Neural cell (in vitro differentiated cells): ENCODE measurements around the gene RGS6. TPM values are rescaled to one million over a fixed set of nuclear protein-coding genes. Genes with fewer than 3 reads are reported as not detected.

Experiments used
- H2AFZ ChIP-seq: fragments of 200-600, 300-800 bp; sonication (generic), shearing (Covaris generic); 2 replicates; pipeline ENCODE4 v1.6.0; 2014; ENCODE audit warnings: low read depth, mild to moderate bottlenecking, antibody characterized with exemption, low read length, moderate library complexity
- H3F3A ChIP-seq: fragments of 200-600 bp; shearing (Covaris generic); 2 replicates; pipeline ENCODE4 v1.6.1; 2016; ENCODE audit warnings: mild to moderate bottlenecking, moderate library complexity, mixed read lengths, antibody characterized with exemption, low read length; ENCODE audit not compliant: insufficient read depth, poor library complexity, severe bottlenecking
- H3K27ac ChIP-seq: fragments of 200-600, 300-800 bp; sonication (generic), shearing (Covaris generic); 2 replicates; pipeline ENCODE4 v1.5.1; 2014; ENCODE audit warnings: mild to moderate bottlenecking, low read length, moderate library complexity
- H3K27me3 ChIP-seq: fragments of 300-800, 200-600 bp; sonication (generic), shearing (Covaris generic); 2 replicates; pipeline ENCODE4 v1.6.0; 2014; ENCODE audit warnings: mild to moderate bottlenecking, low read depth, low read length, moderate library complexity; ENCODE audit not compliant: insufficient read depth
- H3K36me3 ChIP-seq: fragments of 300-800, 200-600 bp; sonication (generic), shearing (Covaris generic); 2 replicates; pipeline ENCODE4 v1.5.1; 2014; ENCODE audit warnings: mild to moderate bottlenecking, antibody characterized with exemption, low read length, moderate library complexity; ENCODE audit not compliant: insufficient read depth
- H3K4me2 ChIP-seq: fragments of 300-800, 200-600 bp; sonication (generic), shearing (Covaris generic); 2 replicates; pipeline ENCODE4 v1.6.0; 2014; ENCODE audit warnings: mild to moderate bottlenecking, low read length
- H3K4me3 ChIP-seq: fragments of 300-800, 200-600 bp; sonication (generic), shearing (Covaris generic); 2 replicates; pipeline ENCODE4 v1.5.1; 2014; ENCODE audit warnings: mild to moderate bottlenecking, low read length, moderate library complexity
- H3K79me2 ChIP-seq: fragments of 200-600 bp; shearing (Covaris generic); replicated peaks from 2 replicates; pipeline ENCODE4 v1.6.0; 2014; ENCODE audit warnings: mild to moderate bottlenecking, low read length, moderate library complexity; ENCODE audit not compliant: insufficient read depth
- H3K9ac ChIP-seq: fragments of 300-800, 200-600 bp; sonication (generic), shearing (Covaris generic); 2 replicates; pipeline ENCODE4 v1.6.1; 2016; ENCODE audit warnings: mild to moderate bottlenecking, low read length, mixed read lengths
- H3K9me2 ChIP-seq: fragments of 200-600 bp; shearing (Covaris generic); 2 replicates; pipeline ENCODE4 v1.6.1; 2016; ENCODE audit warnings: mild to moderate bottlenecking, low read length, mixed read lengths; ENCODE audit not compliant: insufficient read depth
- H3K9me3 ChIP-seq: fragments of 200-600, 300-800 bp; sonication (generic), shearing (Covaris generic); 2 replicates; pipeline ENCODE4 v1.6.1; 2016; ENCODE audit warnings: mild to moderate bottlenecking, mixed run types, low read length, moderate library complexity, mixed read lengths
- H4K20me1 ChIP-seq: fragments of 200-600 bp; shearing (Covaris generic); 2 replicates; pipeline ENCODE4 v1.6.1; 2016; ENCODE audit warnings: mild to moderate bottlenecking, mixed run types; ENCODE audit not compliant: insufficient read depth
- CTCF ChIP-seq: fragments of 450-650 bp; IDR thresholded peaks from 2 replicates; pipeline ENCODE4 v1.5.1; 2014; ENCODE audit warnings: antibody characterized with exemption, mild to moderate bottlenecking, moderate library complexity; ENCODE audit not compliant: poor library complexity, severe bottlenecking
- EP300 ChIP-seq: fragments of 450-650 bp; conservative IDR thresholded peaks from 2 replicates; pipeline ENCODE4 v1.6.1; 2014; ENCODE audit warnings: antibody characterized with exemption, mild to moderate bottlenecking, moderate library complexity; ENCODE audit not compliant: poor library complexity, severe bottlenecking
- EZH2 ChIP-seq: fragments of 200-600, 300-800 bp; shearing (Covaris generic), sonication (generic); IDR thresholded peaks from 2 replicates; pipeline ENCODE4 v1.6.1; 2014; ENCODE audit warnings: antibody characterized with exemption, low read length, borderline replicate concordance, mild to moderate bottlenecking; ENCODE audit not compliant: insufficient read depth, poor library complexity, severe bottlenecking
- MXI1 ChIP-seq: fragments of 450-650 bp; conservative IDR thresholded peaks from 2 replicates; pipeline ENCODE4 v1.6.1; 2014; ENCODE audit warnings: antibody characterized with exemption, mild to moderate bottlenecking; ENCODE audit not compliant: poor library complexity, severe bottlenecking
- POLR2AphosphoS5 ChIP-seq: IDR thresholded peaks from 2 replicates; pipeline ENCODE4 v1.6.1; 2012
- RAD21 ChIP-seq: fragments of 450-650 bp; conservative IDR thresholded peaks from 2 replicates; pipeline ENCODE4 v1.6.1; 2014; ENCODE audit warnings: antibody characterized with exemption, mild to moderate bottlenecking, moderate library complexity
- REST ChIP-seq: IDR thresholded peaks from 2 replicates; pipeline ENCODE4 v1.6.1; 2012; ENCODE audit warnings: borderline replicate concordance
- SMC3 ChIP-seq: fragments of 450-650 bp; conservative IDR thresholded peaks from 2 replicates; pipeline ENCODE4 v1.6.1; 2014; ENCODE audit warnings: antibody characterized with exemption, mild to moderate bottlenecking, moderate library complexity; ENCODE audit not compliant: poor library complexity
- TAF1 ChIP-seq: IDR thresholded peaks from 2 replicates; pipeline ENCODE4 v1.6.1; 2012; ENCODE audit warnings: low read depth
- polyA plus RNA-seq: library from polyadenylated mRNA; depleted of rRNA; stranded (reverse); fragments of >200 nt; gene quantifications from 2 replicates; pipeline ENCODE4 v1.2.3, GENCODE V29; 2014

RGS6 gene
- polyA plus RNA-seq, 1 donor from 2014 or later: 7.3 TPM

- Histone ChIP-seq H3K9me2 (no peaks in the 10 kb centered on the region), H3K27ac (no peak overlapping the region), H3K9me3 (no peaks in the 10 kb centered on the region), H3K4me3 (no peak overlapping the region), H3K36me3 (no peaks in the 10 kb centered on the region), H3K27me3 (no peaks in the 10 kb centered on the region), H3K4me2 (no peak overlapping the region), H2AFZ (no peak overlapping the region), H3F3A (no peaks in the 10 kb centered on the region), H3K9ac (no peak overlapping the region), H3K79me2 (no peaks in the 10 kb centered on the region), H4K20me1 (no peaks in the 10 kb centered on the region)
- no peak for TF ChIP-seq REST
- no peak for TF ChIP-seq EZH2
- TF ChIP-seq SMC3: no peak
- TF ChIP-seq TAF1: no peak
- no peak for TF ChIP-seq CTCF
- no peak for TF ChIP-seq EP300
- no peak for TF ChIP-seq RAD21
- no peak for TF ChIP-seq POLR2AphosphoS5
- no peak for TF ChIP-seq MXI1
Measured at GRCh38 chr14:71988476-71988875, 56.2 kb downstream of the RGS6 start.

- no peaks in the 10 kb centered on the region for H3K79me2 ChIP-seq
- no peak for TF ChIP-seq MXI1
- TF ChIP-seq POLR2AphosphoS5: no peak
- TF ChIP-seq EZH2: no peak
- no peak for TF ChIP-seq SMC3
- no peak for TF ChIP-seq CTCF
- TF ChIP-seq RAD21: no peak
- no peak for TF ChIP-seq TAF1
- no peak for TF ChIP-seq REST
- TF ChIP-seq EP300: no peak
- no peaks in the 10 kb centered on the region for H4K20me1 ChIP-seq
- H3K9me3 ChIP-seq: no peaks in the 10 kb centered on the region
- H3K27me3 ChIP-seq: no peaks in the 10 kb centered on the region
- no peaks in the 10 kb centered on the region for H3K36me3 ChIP-seq
- H2AFZ ChIP-seq: no peak overlapping the region
- H3K4me3 ChIP-seq: no peak overlapping the region
- no peaks in the 10 kb centered on the region for H3K9me2 ChIP-seq
- H3K9ac ChIP-seq: no peak overlapping the region
- H3K4me2 ChIP-seq: no peak overlapping the region
- H3F3A ChIP-seq: no peaks in the 10 kb centered on the region
- H3K27ac ChIP-seq: no peak overlapping the region
Measured at GRCh38 chr14:71988939-71989338, 56.7 kb downstream of the RGS6 start.
